ENCODE measurements around the gene ANKRD62.

- TF ChIP-seq CTCF (IDR thresholded peaks at IDR 0.05; ENCODE audit: low read depth, low read length) (no peak), EZH2phosphoT487 (IDR thresholded peaks at IDR 0.05; ENCODE audit: low read depth) (no peak)
Observed at GRCh38 chr18:12091538-12092141, 2.0 kb upstream of the ANKRD62 start.

All from OCI-LY3 (cell line).